CD4-positive, alpha-beta T cell treated with Interleukin-15 for 4 hours (primary cell): ENCODE data around the gene MYO5A.

ENCODE experiments used
- DNase-seq: peaks from one replicate; pipeline ENCODE4 v3.0.0-alpha.2; 2020; ENCODE audit warnings: low spot score

MYO5A gene

GRCh38 chr15:52362497-52362896 is 166.2 kb downstream of the MYO5A start:
- DNase-seq = no peak

- DNase-seq = no peak
These were observed 166.6 kb downstream of the MYO5A start for GRCh38 chr15:52361975-52362494.

GRCh38 chr15:52361494-52361893 is 167.2 kb downstream of the MYO5A start:
- DNase-seq = no peak

- DNase-seq = no peak
These were observed 168.2 kb downstream of the MYO5A start for GRCh38 chr15:52360229-52361203.

GRCh38 chr15:52359722-52360121 is 169.0 kb downstream of the MYO5A start:
- no peak for DNase-seq

GRCh38 chr15:52357949-52358348 is 170.7 kb downstream of the MYO5A start:
- DNase-seq = no peak

GRCh38 chr15:52352086-52352485 is 176.6 kb downstream of the MYO5A start:
- DNase-seq = no peak

GRCh38 chr15:52351206-52351908 is 177.3 kb downstream of the MYO5A start:
- no peak for DNase-seq

GRCh38 chr15:52350423-52350822 is 178.3 kb downstream of the MYO5A start:
- no peak for DNase-seq

- no peak for DNase-seq
These were observed 179.5 kb downstream of the MYO5A start for GRCh38 chr15:52349052-52349700.

GRCh38 chr15:52348056-52348745 is 180.5 kb downstream of the MYO5A start:
- DNase-seq = no peak

- no peak for DNase-seq
These were observed 184.1 kb downstream of the MYO5A start for GRCh38 chr15:52344592-52344991.

- no peak for DNase-seq
These were observed 184.8 kb downstream of the MYO5A start for GRCh38 chr15:52343831-52344230.

GRCh38 chr15:52340093-52340492 is 188.6 kb downstream of the MYO5A start:
- no peak for DNase-seq

GRCh38 chr15:52338891-52339290 is 189.8 kb downstream of the MYO5A start:
- no peak for DNase-seq

- no peak for DNase-seq
These were observed 190.6 kb downstream of the MYO5A start for GRCh38 chr15:52338058-52338457.

GRCh38 chr15:52337198-52337853 is 191.4 kb downstream of the MYO5A start:
- DNase-seq = no peak

- DNase-seq = no peak
These were observed 192.2 kb downstream of the MYO5A start for GRCh38 chr15:52336529-52336928.

GRCh38 chr15:52334491-52335160 is 194.1 kb downstream of the MYO5A start:
- no peak for DNase-seq

GRCh38 chr15:52331490-52332240 is 197.0 kb downstream of the MYO5A start:
- DNase-seq = peak; percentile 89
